Fibroblast of skin of right biceps (primary cell): ENCODE results near the gene FSTL4.

Experiments
- DNase-seq: peaks from one replicate; pipeline ENCODE4 v3.0.0-alpha.2; 2013

Gene FSTL4

DNA sequence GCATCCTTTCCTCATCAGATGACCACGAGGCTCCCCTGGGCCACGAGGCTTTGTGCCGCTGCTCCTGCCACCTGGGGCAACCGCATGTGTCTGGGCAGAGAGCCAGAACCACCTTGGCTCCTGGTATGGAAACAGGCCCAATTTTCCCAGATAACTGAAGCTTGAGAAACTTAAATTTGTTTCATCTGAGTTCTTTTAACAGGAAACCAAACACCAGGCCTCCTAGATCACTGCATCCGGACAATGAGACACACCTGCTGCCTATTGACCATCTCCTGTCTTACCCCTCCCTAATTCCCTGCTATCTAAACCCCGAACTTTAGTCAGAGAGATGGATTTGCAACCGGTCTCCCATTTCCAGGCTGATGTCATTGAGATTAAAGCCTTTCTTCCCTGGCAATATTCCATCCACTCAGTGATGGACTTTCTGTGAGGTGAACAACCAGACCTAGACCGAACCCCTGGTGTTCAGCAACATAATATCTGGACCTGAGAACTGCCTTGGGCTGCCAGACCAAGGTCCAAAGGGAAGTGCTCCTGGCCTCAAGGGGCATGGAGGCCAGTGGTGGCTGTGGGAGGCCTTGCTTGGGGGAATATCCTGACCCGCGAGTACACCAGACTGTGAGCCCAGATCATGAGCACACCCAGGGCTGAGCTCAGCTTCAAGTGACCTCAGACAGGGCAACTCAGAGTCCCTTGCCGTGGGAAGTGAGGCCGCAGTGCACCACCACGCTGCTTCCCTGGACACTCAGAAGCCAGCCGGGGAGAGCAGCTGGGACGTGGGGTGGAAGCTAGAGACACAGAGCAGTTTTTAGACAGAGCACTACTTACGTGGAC, 360.8 kb downstream of the FSTL4 start:
- no peak for DNase-seq

DNA sequence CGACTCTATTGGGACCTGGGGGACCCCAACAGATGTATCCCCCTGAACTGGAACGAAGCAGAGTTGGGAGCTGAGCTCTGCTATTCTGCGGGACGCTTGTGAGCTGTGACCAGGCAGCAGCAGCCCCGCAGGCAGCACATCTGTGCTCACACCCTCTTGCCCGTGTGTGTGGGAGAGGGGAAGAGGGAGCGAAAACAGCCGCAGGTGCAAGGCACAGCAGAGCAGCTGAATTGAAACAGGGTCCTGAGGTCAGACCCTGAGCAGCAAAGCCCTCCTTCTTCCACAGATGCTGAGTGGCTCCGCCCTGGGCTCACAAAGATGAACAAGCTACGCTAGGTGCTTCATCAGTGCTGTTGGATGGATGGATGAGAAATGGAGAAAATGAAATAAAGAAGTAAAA, 361.8 kb downstream of the FSTL4 start:
- DNase-seq: no peak

DNA sequence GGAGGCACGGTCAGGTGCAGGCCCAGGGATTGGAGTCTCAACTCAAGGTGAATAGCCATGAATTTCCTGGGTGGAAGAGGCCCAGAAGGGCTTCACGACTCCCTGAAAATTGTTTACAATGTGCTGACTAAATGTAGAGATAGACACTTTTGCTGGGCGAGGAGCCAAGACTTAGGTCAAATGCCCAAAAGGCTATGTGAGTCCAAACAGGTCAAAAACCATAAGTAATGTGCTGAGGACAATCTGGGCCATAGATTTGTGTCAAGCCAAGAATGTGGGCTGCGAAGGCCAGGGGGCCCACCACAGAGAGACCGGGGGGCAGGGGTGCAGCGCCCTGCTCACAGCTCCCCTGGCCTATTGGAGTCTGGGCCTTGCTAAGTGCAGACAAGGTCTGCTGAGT, 362.7 kb downstream of the FSTL4 start:
- DNase-seq: no peak

DNA sequence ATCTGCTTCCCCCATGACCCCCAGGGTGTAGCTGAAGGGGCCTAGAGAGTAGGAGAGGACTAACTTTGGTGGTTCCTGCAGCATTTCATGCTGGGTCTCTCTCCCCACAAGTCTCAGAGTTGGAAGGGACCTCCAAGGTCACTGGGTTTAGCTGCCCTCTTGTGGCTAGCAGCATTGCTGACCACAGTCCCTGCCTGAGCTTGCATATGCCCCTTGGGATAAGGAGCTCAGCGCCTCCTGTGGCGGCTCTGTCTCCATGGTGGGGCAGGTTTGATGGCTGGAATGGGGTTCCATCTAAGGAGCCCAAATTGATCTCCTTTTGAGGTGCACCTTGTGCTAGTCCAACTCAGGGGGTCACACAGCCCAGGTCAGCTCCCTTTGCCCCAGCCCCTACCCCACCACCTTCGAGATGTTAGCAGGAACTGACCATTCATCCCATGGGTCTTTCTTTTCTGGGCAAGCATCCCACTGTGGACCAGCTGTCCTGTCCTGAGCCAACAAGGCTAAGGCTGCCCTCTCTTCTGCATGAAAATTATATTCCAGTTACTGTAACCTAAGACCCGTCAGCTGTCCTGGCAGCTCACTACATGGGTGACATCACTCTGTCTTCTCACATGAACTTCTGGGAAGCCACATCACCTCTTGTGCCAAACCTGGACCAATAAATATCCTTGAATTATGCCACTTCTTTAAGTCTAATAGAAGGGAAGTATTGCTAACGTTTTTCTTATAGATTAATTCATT, 364.3 kb downstream of the FSTL4 start:
- DNase-seq: peak; percentile 14

DNA sequence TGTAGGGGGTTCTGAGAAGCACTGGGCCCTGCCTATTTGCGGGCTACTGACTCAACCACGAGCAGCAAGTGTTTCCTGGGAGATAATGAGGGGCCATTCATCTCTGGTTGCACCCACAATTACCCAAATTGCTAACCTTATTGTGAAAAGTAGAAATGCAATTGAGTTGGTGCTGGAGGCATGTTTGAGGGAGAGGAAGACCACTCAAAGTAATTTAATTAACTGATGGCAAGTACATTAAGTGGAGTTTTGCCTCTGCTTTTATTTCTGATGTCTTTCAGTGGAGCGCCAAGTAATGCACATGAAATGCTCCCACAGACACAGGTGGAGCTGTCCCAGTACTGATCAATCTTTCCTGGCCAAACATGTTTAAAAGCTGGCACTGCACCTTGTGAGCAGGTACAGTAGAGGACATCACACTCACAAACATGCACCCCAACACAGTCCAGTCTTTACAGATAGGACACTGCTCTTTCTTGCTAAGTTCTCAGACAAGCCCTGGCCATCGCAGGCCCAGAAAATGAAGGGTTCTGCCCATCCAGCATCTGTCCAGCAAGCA, 365.1 kb downstream of the FSTL4 start:
- DNase-seq: no peak

DNA sequence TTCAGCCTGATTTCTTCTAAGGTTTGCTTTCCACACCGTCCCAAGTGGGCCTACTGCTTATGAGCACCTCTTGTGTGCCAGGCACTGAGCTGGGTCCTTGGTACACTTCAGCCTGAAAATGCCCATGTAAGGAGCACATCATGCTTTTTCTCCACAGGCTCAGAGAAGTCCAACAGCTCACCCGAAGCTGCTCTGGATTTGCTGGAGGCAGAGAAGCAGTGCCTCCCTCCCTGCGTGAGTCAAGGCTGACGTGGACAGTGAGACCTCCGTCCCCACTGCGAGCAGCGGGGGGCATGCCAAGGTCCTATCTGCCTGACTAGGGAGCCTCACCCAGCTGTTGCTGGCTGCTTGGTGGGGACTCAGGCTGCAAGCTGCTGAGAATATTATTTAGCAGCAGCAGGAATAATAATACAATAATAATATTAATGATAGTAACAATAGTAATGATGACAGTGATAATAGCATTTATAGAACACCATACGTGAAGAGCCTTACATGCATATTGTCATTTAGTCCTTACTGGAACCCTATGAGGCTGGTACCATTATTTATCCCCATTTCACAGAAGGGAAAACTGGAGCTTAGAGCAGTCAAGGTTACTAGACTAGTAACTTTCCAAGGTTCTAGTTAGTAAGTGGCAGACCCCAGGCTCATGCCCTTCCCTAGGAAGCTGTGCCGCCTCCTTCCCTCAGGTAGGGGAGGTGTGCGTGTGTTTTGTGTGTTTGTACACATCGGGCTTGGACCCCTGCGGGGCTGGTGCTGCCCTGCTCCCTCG, 365.8 kb downstream of the FSTL4 start:
- peak; percentile 21 for DNase-seq

DNA sequence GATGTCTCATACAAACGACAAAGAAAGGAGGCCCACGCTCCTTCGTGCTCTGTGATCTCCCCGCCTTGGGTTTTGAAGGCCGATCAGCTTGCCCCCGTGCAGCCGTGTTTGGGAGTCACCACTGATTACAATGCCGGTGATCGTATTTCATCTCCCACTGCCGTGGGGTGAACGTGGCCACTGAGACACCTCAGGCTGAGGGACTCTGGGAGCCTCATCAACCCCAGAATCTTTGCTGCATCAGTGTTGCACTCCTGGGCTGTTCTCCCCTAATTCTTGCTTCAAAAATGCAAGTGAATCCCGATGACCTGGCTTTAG, 366.3 kb downstream of the FSTL4 start:
- no peak for DNase-seq

DNA sequence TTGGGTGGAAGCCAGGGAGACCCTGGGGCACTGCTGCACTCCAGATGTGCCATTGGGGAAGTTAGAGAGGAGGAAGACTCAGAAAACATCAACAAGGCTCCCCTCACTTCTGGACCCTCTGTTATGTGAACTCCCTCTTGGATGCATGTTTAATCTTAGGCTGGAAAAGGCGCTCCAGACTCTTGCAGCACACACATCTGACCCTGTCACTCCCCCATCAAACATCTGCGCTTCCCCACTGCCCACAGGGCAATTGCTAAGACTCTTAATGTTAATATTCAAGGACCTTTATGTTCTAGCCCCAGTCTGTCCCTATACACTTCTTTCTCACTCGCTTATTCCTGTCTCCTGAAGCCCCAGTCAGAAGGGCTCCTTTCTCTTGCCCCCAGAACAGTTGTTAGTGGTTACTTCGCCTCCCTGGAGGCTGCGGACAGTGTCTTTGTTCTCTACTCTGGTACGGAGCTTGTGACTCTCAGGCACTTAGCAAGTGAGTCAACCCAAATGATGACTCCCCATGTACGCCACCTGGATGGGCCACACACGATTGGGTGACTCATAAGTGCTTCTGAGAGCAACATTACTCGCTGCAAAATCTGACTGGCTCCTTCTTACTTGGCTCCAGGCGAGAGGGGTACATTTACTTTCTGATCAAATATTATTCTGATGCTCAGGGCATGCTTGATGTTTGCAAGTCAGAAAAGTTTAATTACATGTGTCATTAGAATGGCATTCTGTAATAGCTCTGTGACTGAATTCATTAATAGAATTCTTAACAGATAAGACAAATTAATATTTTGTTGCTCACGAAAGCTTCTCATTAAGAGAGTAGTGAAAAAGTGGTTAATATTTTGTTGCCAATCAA, 366.9 kb downstream of the FSTL4 start:
- peak; percentile 95 for DNase-seq

DNA sequence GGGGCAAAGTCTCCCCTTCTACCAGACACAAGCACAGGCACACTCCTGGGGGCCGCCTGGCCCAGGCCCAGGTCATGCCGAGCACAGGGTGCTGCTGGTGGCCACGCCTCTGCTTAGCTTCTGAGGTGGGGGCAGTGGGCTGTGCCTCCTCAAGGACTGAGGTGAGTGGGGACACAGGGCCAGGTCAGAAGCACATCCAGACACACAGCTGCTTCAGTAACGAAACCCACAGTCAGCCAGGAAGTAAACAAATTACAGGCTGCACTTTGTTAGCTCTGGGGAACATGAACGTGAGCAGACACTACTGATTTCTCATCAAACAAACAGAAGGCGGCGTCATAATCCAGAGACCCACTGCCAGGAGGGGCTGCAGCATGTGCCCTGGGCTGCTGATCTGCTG, 368.1 kb downstream of the FSTL4 start:
- DNase-seq: no peak

DNA sequence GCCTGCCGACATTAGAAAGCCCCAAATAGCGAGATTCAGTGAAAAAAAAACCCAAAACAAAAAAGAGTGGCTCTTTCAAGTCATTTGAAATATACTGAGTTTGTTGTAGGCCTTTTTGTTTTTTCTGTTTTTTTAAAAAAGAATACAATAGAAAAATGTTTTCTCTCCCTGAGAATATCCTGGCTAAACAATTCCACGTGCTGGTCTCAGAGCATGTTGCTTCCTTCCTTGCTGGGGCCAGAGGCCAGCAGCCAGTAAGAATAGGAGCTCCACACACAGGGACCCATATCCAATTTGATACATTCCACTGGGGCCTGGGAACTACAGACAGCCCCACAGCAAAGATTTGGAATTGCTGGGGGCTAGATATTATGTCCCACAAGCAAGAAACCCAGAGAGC, 369.1 kb downstream of the FSTL4 start:
- DNase-seq: no peak

DNA sequence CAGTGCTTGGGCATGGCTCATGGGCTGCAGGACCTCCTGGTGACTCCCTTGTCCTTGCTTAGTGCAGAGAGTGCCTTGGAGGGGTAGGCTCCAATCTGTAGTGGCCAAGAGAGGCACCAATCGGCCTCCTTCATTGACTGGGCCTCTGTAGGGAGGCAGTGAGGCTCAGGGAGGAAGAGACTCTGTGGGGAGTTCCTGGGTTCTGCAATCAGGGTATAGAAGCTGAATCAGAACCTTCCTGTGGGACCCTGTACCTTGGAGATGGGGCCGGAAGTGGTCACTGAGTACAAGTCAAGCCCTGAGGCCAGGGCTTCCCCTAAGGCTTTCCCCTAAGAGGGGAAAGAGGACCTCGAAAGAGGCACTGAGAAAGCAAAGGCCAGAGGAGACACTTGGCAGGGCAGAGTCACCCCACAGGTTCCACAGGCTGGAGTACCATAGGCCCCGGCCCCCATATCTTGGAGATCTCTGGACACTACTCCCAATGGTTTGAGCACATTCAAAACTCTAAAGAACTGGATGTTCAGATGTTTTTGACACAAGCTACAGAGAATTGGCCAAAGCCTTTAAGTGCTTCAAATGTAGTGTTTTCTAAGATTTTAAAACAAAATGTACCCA, 370.0 kb downstream of the FSTL4 start:
- no peak for DNase-seq

DNA sequence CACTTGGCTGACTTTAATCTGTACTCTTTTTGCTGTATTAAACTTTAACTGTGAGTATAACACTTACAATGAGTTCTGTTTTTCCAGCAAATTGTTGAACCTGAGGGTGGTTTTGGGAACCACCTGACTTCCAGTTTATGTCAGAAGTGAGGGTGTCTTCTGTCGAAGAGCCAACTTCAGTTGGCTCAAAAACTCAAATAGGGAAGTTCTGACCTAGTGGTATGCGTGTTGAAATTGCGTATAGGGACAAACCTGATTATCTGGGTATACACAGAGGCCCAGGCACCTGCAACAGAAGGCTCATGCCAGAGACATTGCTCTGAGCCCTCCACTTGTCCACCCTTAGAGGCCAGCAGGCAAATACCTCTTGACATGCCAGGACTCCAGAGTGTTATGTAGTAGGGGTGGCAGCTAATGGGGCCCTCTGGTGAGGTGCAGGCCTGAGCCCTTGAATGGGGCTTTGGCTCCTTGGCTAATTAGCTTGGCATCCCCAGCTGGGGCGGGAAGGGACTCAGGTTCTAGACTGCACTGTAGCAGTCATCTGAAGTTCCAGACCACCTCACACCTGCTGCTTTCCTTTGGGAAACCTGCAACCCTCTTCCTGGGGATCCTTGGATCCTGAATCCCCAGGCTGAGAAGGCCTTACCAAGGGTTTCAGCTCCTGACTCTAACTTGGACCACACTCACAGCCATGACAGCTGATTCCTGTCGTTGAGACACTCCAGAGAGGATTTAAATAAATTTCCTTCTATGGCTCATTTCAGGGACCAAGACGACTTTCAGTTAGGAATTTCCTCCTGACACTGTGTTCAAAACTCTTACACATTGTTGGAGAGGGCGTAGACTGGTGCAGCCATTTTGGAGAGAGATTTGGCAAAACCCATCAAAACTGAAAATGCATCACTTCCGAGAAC, 370.9 kb downstream of the FSTL4 start:
- DNase-seq: no peak

DNA sequence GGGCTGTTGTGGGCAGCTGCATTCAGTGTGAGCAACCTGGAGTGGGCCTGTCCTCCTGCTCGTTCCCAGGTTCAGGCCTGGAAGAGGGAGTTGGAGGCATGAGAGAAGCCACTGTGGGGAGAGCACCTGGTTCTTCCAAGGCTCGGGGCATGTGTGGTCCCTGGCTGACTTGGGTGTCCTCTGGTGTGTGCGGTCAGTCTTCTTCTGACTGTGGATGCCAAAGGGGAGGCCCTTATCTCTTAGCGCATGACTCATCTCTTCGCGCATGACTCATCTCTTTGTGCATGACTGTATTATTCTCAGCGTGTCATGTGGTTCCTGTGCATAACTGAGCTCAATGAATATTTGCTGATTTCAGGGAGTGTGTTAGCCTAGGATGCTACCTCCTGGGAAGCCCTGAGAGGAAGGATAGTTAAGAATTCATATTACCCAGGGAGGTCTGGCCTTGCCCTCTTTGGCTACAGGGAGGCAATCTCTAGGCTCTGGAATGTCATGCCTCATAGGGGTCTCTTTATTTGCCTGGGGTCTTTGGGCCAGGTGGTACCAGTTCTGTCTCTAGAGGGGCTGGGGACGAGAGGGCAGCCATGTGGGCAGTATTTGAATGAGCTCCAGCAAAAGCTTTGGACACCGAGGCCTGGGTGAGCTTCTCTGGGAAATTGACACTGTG, 371.8 kb downstream of the FSTL4 start:
- peak; percentile 94 for DNase-seq

DNA sequence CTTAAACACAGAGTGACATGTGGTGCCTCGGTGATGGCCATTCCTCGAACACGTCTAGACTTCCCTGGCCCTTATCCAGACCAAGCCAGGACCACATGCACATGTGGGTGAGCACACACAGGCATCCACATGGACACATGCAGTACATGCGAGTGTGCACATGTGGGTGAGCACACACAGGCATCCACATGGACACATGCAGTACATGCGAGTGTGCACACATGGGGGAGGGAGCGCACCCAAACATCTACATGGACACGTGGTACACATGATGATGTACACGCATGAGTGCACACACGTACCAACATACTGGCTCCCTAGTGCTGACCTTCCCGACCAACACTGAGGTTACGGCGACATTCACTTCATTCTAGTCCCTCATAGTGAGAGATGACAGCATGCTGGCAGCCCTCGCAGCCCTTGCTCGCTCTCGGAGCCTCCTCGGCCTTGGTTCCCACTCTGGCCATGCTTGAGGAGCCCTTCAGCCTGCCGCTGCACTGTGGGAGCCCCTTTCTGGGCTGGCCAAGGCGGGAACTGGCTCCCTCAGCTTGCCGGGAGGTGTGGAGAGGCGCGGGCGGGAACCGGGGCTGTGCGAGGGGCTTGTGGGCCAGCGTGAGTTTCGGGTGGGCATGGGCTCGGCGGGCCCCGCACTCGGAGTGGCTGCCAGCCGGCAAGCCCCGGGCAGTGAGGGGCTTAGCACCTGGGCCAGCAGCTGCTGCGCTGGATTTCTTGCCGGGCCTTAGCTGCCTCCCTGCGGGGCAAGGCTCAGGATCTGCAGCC, 373.7 kb downstream of the FSTL4 start:
- no peak for DNase-seq

DNA sequence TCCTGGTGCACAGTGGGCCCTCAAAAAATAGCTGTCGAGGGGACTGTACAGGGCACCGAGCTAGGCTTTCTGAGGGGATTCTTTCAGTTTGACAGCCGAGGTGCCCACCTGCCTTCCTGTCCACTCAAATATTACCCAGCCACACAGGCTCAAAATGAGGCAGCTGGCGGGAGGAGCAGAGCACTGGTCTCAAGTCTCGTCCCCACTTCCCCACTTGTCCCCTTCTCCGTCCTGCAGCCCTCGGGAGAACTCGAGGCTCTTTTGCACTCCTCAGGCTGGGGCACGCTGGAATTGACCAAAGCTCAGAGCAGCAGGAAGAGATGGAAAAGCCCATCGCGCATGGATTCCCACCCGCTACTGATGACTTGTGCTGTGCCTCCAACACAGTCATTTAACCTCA, 375.4 kb downstream of the FSTL4 start:
- DNase-seq: no peak

DNA sequence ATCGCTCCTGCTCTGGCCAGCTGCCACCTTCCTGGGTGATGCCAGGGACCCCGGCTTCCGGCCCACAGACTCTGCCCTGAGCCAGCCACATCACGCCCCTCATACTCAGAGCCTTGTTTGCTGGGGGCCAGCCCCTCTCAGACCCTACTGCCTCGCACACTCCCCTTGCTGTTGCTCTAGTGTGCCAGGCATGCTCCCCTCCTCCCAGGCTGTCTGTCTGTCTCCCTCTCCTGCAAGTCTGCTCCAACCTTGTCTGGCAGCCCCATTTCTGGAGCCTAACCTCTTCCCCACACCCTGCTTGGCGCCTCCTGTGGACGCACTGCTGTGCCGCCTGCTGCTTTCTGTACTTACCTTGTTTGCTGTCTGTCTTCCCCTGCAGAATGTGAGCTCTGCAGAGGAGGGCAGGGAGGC, 375.8 kb downstream of the FSTL4 start:
- no peak for DNase-seq

DNA sequence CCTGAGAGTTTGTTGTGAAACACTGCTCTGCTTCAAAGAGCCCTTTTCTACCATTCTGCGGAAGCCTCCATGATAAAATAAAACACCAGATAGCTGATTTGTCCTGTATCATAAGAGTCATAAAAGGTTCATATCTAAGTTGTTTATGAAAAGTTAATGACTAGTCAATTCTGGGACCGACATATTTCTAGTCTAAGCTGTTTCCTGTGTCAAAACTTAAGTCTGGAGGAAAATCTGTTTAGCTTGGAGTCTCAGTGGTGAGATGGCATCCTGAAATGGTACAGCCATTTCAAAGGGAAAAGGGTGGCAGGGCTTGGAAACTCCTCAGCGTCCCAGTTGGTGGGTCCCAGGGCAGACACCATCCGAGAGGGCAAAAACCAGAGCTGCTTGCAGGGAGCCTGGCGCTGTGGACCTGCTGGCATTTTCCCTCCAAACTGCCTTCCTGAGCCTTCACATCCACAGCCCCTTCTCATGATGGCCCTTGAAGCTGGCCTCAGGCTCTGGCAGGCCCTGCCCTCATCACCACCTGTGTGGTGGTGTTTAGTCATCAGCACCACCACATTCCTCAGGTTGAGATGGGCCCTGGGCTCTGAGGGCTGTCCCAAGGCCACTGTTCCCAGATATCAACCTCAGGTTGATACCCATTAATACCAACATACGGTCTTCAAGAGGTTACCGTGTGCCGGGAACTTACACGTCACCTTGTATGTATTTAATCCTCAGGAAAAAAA, 376.5 kb downstream of the FSTL4 start:
- DNase-seq: no peak

DNA sequence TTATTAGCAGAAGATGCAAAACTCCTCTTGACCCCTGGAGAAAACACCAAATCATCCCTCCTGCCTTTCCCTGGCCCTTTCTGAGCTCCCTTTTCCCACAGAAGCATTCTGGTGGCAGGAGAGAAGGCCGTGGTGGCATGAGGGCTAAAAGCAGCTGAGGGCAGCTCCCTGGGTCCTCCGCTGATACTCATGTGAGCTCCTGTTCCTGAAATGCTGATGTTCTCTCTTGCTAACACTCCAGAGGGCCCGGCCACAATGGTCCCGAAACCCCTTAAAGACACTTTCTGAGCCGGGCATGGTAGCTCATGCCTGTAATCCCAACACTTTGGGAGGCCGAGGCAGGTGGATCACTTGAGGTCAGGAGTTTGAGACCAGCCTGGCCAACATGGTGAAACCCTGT, 377.4 kb downstream of the FSTL4 start:
- DNase-seq: no peak

DNA sequence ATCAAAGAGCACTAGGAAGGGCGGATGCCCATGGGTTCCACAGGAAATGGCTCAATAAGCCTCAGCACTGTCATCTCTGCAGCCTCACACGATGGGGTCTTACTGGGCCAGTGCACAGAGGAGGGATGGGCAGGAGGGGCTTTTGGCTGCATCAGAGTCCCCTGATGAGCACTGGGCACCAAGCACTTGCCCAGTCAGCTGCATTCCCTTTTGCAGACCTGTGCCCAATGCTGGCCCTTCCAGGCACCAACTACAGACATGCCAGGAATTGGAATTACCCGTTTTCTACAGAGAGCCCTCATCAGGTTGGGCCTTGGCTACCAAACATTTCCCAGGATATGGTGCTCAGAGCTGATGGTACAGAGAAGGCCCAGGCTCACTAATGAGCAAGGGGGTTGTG, 378.1 kb downstream of the FSTL4 start:
- DNase-seq: no peak
